Airway epithelial cell (primary cell): ENCODE data around the gene TNFRSF17. TPM values are rescaled to one million over a fixed set of nuclear protein-coding genes. Genes with fewer than 3 reads are reported as not detected.

Experiments used
- total RNA-seq: library from RNA; depleted of rRNA; stranded (reverse); fragments of >200 nt; gene quantifications from 2 replicates; pipeline ENCODE4 v1.2.3, GENCODE V29; 2015

The TNFRSF17 gene
- not detected in 2 replicates for total RNA-seq

GRCh38 chr16:11964761-11965551 is at the start of gene TNFRSF17:
Gene TNFRSF17 (plus strand): TSS chr16:11965210. CDS start chr16:11965325, 115 bp downstream.

GRCh38 chr16:11915644-11916523 is 49.1 kb upstream of the TNFRSF17 start, which contains the start of gene GSPT1:
Gene GSPT1 (minus strand): TSS chr16:11915956. CDS start chr16:11915720, 236 bp downstream.

DNA sequence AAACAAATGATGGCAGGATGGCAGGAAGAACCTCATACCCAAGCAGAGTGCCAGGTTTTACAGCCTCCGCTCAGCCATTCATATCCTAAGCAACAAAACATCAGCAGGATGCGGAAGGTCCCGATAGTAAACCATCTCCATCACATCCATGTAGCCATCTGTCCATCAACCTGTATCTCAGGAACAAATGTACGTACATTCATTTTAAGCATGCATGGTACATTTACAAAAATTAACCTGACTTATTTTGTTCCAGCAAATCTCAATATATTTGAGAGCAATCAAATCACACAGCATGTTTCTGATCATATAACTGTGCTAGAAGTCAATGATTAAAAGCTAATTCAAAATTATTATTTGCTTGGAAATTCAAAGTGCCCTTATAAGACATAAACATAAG is 23.1 kb upstream of the TNFRSF17 start, which contains the start of gene NPIPB2:
Gene NPIPB2, minus strand, starts transcription at position 101 of the 400 bp plus-strand sequence. Its CDS starts 0 bp downstream, at position 101.

Other genes starting within 250 kb of the TNFRSF17 start
- 30.3 and 31.5 TPM in 2 replicates for gene TXNDC11, start 222.4 kb upstream of the TNFRSF17 start, total RNA-seq
- gene ZC3H7A, start 168.0 kb upstream of the TNFRSF17 start, total RNA-seq: 24.1 and 28.4 TPM in 2 replicates
- gene RSL1D1, start 113.7 kb upstream of the TNFRSF17 start, total RNA-seq: 182 and 197 TPM in 2 replicates
- 86.2 and 108 TPM in 2 replicates for gene GSPT1, start 49.3 kb upstream of the TNFRSF17 start, total RNA-seq
- gene NPIPB2, start 23.2 kb upstream of the TNFRSF17 start, total RNA-seq: 0.93 and 2.3 TPM in 2 replicates
- 4.1 and 4.7 TPM in 2 replicates for gene SNX29, start 11.5 kb downstream of the TNFRSF17 start, total RNA-seq